HCT116 (cell line): ENCODE data around the gene DBNDD2.

Source experiments
- EZH2 ChIP-seq: fragments of 200-600 bp; sonication (generic); IDR thresholded peaks from 2 replicates; pipeline ENCODE4 v1.6.1; 2017; ENCODE audit warnings: antibody characterized with exemption, mixed run types
- RAD21 ChIP-seq: IDR thresholded peaks from 2 replicates; pipeline ENCODE4 v1.6.1; 2012; ENCODE audit warnings: low read depth, mild to moderate bottlenecking
- YY1 ChIP-seq: IDR thresholded peaks from 2 replicates; pipeline ENCODE4 v1.6.1; 2011; ENCODE audit warnings: low read length, low read depth, moderate library complexity, mild to moderate bottlenecking; ENCODE audit not compliant: insufficient replicate concordance; ENCODE audit errors: extremely low read depth

GRCh38 chr20:45413479-45413878 is 5.4 kb downstream of the DBNDD2 start:
- TF ChIP-seq YY1 (no peak), RAD21 (no peak), EZH2 (no peak)
